GM20000 (cell line): ENCODE results near the gene PTPRN.
"Not testable (repeated sequence)": the region's sequence is repeated elsewhere in the genome, so short reads cannot be mapped to it uniquely, and the experiment has no call there.

Source experiments
- DNase-seq: peaks from one replicate; pipeline ENCODE4 v3.0.0; 2012; ENCODE audit warnings: low spot score
- CTCF ChIP-seq: IDR thresholded peaks from 2 replicates; pipeline ENCODE4 v1.5.1; 2012; ENCODE audit warnings: mild to moderate bottlenecking, control low read depth; ENCODE audit errors: extremely low read depth, missing control alignments

The PTPRN gene

DNA sequence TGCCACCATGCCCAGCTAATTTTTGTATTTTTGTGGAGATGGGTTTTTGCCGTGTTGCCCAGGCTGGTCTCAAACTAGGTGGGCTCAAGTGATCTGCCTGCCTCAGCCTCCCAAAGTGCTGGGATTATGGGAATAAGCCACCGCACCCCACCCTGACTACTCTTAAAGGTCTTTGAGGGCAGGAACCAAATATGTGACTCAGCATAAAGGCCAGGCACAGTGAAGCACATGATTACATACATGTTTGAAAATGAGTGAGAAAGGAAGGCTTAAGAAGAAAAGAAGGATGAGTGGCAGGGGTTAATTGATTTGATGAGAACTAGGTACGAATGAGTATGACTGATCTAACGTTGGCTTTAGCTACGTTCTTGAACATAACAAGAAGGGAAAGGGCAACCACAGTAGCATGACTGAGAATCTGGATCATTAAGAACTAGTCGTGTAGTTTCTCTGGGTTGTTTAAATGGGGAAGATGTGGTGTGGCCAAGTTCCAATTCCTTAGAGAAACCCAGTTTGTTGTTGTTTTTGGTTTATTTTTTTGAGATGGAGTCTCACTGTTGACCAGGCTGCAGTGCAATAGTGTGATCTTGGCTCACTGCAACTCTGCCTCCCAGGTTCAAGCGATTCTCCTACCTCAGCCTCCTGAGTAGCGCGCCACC, 16.6 kb upstream of the PTPRN start:
- no peak for DNase-seq
- no peak for TF ChIP-seq CTCF

GRCh38 chr2:219325136-219325535, 15.9 kb upstream of the PTPRN start:
- no peak for TF ChIP-seq CTCF
- DNase-seq = no peak

DNA sequence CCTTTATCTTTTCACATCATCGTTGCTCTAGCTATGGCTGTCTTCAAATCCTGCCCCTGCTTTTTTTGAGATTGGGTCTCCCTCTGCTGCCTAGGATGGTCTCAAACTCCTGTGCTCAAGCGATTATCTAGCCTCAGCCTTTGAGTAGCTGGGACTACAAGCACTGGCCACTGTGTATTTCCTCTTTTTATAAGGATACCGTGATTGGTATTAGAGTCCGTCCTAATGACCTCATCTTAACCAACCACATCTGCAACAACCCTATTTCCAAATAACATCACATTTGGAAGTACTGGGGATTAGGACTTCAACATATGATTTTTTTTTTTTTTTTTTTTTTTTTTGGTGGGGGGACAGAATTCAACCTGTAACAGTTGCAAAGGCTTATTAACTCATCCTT, 14.2 kb upstream of the PTPRN start:
- DNase-seq = no peak
- no peak for TF ChIP-seq CTCF

DNA sequence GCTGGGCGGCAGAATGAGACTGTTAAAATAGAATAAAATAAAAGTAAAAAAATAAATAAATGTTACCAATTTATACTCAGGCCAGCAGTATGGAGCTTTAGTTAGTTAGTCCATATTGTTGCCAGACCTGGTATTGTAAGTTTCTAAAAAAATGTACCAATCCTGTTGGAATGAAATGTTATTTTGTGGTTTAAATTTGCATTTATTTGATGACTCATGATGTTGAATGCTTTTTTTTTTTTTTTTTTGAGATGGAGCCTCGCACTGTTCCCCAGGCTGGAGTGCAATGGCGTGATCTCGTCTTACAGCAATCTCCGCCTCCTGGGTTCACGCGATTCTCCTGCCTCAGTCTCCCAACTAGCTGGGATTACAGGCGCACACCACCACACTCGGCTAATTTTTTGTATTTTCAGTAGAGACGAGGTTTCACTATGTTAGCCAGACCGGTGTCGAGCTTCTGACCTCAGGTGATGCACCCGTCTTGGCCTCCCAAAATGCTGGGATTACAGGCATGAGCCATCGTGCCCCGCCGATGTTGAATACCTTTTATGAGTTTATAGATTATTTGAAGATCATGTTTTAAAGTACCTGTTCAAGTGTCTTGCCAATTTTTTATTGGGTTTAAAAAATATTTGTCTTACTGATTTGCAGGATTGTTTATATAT, 5.7 kb upstream of the PTPRN start:
- no peak for TF ChIP-seq CTCF
- DNase-seq = no peak

DNA sequence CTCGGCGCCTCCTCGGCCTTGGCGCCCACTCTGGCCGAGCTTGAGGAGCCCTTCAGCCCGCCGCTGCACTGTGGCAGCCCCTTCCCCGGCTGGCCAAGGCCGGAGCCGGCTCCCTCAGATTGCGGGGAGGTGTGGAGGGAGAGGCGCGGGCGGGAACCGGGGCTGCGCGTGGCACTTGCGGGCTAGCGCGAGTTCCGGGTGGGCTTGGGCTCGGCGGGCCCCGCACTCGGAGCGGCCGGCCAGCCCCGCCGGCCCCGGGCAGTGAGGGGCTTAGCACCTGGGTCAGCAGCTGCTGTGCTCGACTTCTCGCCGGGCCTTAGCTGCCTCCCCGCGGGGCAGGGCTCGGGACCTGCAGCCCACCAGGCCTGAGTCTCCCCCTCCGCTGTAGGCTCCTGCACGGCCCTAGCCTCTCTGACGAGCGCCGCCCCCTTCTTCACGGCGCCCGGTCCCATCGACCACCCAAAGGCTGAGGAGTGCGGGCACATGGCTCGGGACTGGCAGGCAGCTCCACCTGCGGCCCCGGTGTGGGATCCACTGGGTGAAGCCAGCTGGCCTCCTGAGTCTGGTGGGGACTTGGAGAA, 3.6 kb upstream of the PTPRN start:
- not testable (repeated sequence) for DNase-seq

GRCh38 chr2:219308142-219309101, 779 bp downstream of the PTPRN start:
- TF ChIP-seq CTCF = no peak
- DNase-seq = peak; percentile 89

DNA sequence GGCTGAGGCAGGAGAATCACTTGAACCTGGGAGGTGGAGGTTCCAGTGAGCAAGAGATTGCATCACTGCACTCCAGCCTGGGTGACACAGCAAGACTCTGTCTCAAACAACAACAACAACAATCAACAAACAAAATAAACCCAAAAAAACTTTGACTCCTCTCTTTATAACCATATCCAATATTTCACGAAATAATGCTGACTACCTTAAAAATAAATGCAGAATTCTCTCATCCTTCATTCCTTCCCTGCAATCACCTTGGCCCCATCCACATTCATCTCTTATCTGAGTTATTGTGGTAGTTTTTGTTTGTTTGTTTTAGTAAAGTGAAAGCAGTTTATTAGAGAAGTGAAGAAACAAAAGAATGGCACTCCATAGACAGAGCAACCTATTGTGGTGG, 3.2 kb downstream of the PTPRN start:
- DNase-seq = no peak
- TF ChIP-seq CTCF = no peak
